Karpas-422 (cell line): Measurements from ENCODE around the gene ZNF264. TPM values are rescaled to one million over a fixed set of nuclear protein-coding genes. Genes with fewer than 3 reads are reported as not detected.

Experiments used
- DNase-seq: peaks from one replicate; pipeline ENCODE4 v3.0.0-alpha.2; 2015
- H2AFZ ChIP-seq: fragments of 200-600 bp; sonication (generic); 2 replicates; pipeline ENCODE4 v1.6.1; 2014; ENCODE audit warnings: antibody characterized with exemption, low read length, mixed read lengths
- H3K27ac ChIP-seq: fragments of 200-600 bp; sonication (generic); 2 replicates; pipeline ENCODE4 v1.5.1; 2014; ENCODE audit warnings: mild to moderate bottlenecking, low read length, moderate library complexity
- H3K27me3 ChIP-seq: fragments of 200-600 bp; sonication (generic); 2 replicates; pipeline ENCODE4 v1.6.1; 2014; ENCODE audit warnings: low read length, mixed read lengths
- H3K36me3 ChIP-seq: fragments of 200-600 bp; sonication (generic); 2 replicates; pipeline ENCODE4 v1.6.1; 2014; ENCODE audit warnings: low read length, mixed read lengths; ENCODE audit not compliant: insufficient read depth
- H3K4me1 ChIP-seq: fragments of 200-600 bp; sonication (generic); 2 replicates; pipeline ENCODE4 v1.6.1; 2014; ENCODE audit warnings: mild to moderate bottlenecking, low read length, mixed read lengths
- H3K4me2 ChIP-seq: fragments of 200-600 bp; sonication (generic); 2 replicates; pipeline ENCODE4 v1.6.1; 2014; ENCODE audit warnings: low read length, low read depth, mild to moderate bottlenecking; ENCODE audit not compliant: poor library complexity, severe bottlenecking
- H3K4me3 ChIP-seq: fragments of 200-600 bp; sonication (generic); 2 replicates; pipeline ENCODE4 v1.5.1; 2014; ENCODE audit warnings: mild to moderate bottlenecking, antibody characterized with exemption, low read length, mixed read lengths
- H3K79me2 ChIP-seq: fragments of 200-600 bp; sonication (generic); 2 replicates; pipeline ENCODE4 v1.6.1; 2014; ENCODE audit warnings: mild to moderate bottlenecking, low read length, mixed read lengths
- H3K9ac ChIP-seq: fragments of 200-600 bp; sonication (generic); 2 replicates; pipeline ENCODE4 v1.6.0; 2014; ENCODE audit warnings: low read length
- H3K9me2 ChIP-seq: fragments of 200-600 bp; sonication (generic), shearing (Covaris generic); replicated peaks from 2 replicates; pipeline ENCODE4 v1.6.0; 2014; ENCODE audit warnings: mild to moderate bottlenecking, low read length, moderate library complexity; ENCODE audit not compliant: insufficient read depth
- H3K9me3 ChIP-seq: fragments of 300-700, 200-600 bp; sonication (generic); 2 replicates; pipeline ENCODE4 v1.6.1; 2014; ENCODE audit warnings: low read length, mixed read lengths
- H4K20me1 ChIP-seq: fragments of 200-600 bp; sonication (generic); 2 replicates; pipeline ENCODE4 v1.6.1; 2014; ENCODE audit warnings: mild to moderate bottlenecking, antibody characterized with exemption, low read length, low read depth; ENCODE audit not compliant: insufficient read depth
- total RNA-seq: library from RNA; depleted of rRNA; stranded (reverse); fragments of >200 nt; shearing (Covaris generic); gene quantifications from 2 replicates; pipeline ENCODE4 v1.2.3, GENCODE V29; 2014; ENCODE audit warnings: low replicate concordance; rRNA removed

Gene ZNF264
- total RNA-seq = 30.0 and 81.8 TPM in 2 replicates

DNA sequence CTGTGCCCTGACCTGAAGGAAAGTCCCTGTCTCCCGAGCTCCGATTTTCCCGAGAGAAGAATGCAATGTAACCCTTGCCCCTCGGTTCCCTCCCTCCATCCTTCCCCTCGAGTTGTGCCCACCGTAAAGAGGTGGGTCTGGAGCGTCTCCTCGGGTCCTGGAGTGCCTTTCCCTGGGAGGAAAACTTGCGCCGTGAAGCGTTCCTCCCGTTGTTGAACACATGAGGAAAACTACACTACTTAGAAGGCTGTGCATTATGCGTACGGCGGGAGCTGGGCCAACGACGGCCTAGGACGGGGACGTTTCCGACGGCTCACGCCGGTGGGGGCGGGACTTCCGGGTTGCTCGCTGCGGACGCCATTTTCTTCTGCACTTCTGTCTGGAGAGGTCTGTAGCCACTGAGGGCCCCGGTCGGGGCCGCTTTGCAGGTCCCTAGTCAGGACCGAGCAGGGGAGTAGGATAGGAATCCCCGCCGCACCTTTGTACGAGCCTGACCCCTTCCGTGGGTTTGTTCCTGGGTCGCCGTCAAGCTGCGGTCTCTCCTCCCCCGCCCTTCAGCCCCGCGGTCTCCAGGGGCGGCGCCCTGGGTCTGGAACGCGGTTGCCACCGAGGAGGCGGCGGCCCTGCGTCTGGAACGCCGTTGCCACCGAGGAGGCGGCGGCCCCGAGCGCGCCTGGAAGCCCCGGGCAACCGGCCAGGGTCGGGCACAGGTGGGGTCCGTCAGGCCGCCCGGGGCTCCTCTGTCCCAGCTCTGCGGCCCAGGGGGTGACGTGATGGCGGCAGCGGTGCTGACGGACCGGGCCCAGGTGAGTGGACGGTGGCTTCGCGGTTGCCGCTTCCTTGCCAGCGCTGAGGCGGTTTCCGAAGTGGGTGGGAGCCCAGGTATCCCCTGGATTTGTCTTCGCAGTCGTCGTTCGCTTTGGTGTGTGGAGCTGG lies at the start of gene ZNF264:
Gene ZNF264, plus strand, starts transcription at position 360 of the 936 bp plus-strand sequence. Its CDS starts 414 bp downstream, at position 774.
- Histone ChIP-seq H3K9me3 (peaks cover 20% of the 10 kb centered on the region), H3K9ac (peak within 1 kb of the TSS; percentile 94), H3K4me3 (peak within 1 kb of the TSS; percentile 88), H3K27ac (peak within 1 kb of the TSS; percentile 26; the same call in 1 of the 2 replicates), H3K4me2 (peak within 1 kb of the TSS; percentile 84), H3K4me1 (peaks cover 18% of the 10 kb centered on the region), H4K20me1 (peaks cover 9% of the 10 kb centered on the region), H2AFZ (peak within 1 kb of the TSS; percentile 95), H3K9me2 (no peaks in the 10 kb centered on the region), H3K27me3 (no peaks in the 10 kb centered on the region), H3K36me3 (peaks cover 39% of the 10 kb centered on the region), H3K79me2 (peaks cover 37% of the 10 kb centered on the region)
- DNase-seq = peak; percentile 98

DNA sequence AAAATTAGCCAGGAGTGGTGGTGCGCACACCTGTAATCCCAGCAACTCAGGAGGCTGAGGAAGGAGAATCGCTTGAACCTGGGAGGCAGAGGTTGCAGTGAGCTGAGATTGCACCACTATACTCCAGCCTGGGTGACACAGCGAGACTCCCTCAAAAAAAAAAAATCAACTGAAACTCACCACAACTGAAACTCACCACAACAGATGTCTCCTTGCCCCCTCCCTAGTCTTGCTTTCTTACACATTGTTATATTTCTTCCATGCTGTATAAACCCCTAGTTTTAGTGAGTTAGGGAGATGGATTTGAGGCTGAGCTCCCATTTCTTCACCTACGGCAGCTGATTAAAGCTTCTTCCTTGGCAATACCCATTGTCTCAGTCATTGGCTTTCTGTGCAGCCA lies 49.6 kb upstream of the ZNF264 start:
- Histone ChIP-seq H3K27ac (no peak overlapping the region), H3K9ac (no peak overlapping the region), H3K4me3 (no peak overlapping the region), H2AFZ (no peak overlapping the region), H3K9me3 (no peaks in the 10 kb centered on the region), H3K27me3 (no peaks in the 10 kb centered on the region), H3K4me1 (no peaks in the 10 kb centered on the region), H3K9me2 (no peaks in the 10 kb centered on the region), H3K36me3 (no peaks in the 10 kb centered on the region), H4K20me1 (no peaks in the 10 kb centered on the region), H3K4me2 (no peak overlapping the region), H3K79me2 (no peaks in the 10 kb centered on the region)
- no peak for DNase-seq

DNA sequence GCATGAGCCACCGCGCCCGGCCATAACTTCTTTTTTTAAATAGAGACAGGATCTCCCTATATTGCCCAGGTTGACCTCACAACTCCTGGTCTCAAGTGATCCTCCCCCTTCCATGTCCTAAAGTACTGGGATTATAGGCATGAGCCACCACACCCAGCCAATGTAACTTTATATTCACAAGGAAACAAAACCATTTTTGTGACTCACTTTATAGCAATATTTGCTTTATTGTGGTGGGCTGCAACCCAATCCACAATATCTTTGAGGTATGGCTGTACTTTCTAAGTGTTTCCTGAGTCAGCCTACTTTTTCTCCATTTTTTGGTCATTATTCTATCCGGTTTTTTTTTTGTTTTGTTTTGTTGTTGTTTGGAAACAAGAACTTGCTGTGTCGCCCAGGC lies 38.4 kb upstream of the ZNF264 start:
- H2AFZ ChIP-seq = no peak overlapping the region
- no peak overlapping the region for H3K27ac ChIP-seq
- no peaks in the 10 kb centered on the region for H3K9me2 ChIP-seq
- no peaks in the 10 kb centered on the region for H3K9me3 ChIP-seq
- H3K4me2 ChIP-seq = no peak overlapping the region
- DNase-seq = no peak
- H3K36me3 ChIP-seq = no peaks in the 10 kb centered on the region
- no peaks in the 10 kb centered on the region for H3K4me1 ChIP-seq
- H4K20me1 ChIP-seq = no peaks in the 10 kb centered on the region
- H3K4me3 ChIP-seq = no peak overlapping the region
- H3K9ac ChIP-seq = no peak overlapping the region
- H3K27me3 ChIP-seq = no peaks in the 10 kb centered on the region; the same call in 1 of the 2 replicates
- H3K79me2 ChIP-seq = no peaks in the 10 kb centered on the region

DNA sequence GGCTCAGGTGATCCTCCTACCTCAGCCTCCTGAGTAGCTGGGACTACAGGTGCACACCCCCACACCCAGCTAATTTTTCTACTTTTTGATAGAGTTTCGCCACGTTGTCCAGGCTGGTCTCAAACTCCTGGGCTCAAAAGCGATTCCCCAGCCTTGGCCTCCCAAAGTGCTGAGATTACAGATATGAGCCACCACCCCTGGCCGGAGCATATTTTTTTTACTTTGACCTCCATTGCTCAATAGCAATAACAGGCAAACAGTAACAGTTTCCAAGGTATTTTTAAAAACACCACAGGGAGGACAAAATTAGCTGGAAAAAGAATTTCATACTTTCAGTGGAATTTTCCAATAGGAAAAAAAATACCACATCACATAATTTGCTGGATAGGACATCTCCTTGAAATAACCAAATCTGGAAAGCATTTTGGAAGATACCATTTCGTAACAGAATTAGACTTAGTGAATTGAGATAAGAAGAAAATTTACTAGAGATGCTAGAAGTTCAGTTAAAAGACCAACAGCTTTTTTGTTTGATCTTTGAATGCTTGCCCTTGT lies 29.2 kb upstream of the ZNF264 start:
- Histone ChIP-seq H3K79me2 (no peaks in the 10 kb centered on the region), H3K4me2 (no peak overlapping the region), H3K9ac (no peak overlapping the region), H3K27me3 (no peaks in the 10 kb centered on the region), H3K36me3 (no peaks in the 10 kb centered on the region), H2AFZ (no peak overlapping the region), H3K27ac (no peak overlapping the region), H3K4me3 (no peak overlapping the region), H4K20me1 (no peaks in the 10 kb centered on the region), H3K9me3 (no peaks in the 10 kb centered on the region), H3K9me2 (no peaks in the 10 kb centered on the region), H3K4me1 (no peaks in the 10 kb centered on the region)
- no peak for DNase-seq

DNA sequence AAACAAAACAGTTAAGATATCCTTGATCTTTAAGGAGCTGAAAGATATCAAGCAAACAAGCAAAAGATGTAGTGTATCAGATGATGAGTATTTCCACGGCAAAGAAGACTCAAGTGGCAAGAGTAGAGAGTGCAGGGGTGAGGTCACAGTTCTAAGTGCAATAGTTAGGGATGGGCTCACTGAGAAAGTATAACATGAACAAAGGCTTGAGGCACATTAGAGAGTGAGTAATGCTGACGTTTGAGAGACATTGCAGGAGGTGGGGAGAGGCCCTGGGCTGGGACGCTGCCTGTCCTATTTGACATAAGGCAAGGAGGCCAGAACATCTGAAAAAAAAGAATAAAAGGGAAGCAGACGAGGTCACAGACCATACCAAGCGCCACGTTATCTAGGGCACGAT lies 25.5 kb upstream of the ZNF264 start:
- Histone ChIP-seq H3K27me3 (no peaks in the 10 kb centered on the region), H3K36me3 (no peaks in the 10 kb centered on the region), H3K9me2 (no peaks in the 10 kb centered on the region), H3K79me2 (no peaks in the 10 kb centered on the region), H3K9me3 (no peaks in the 10 kb centered on the region), H3K4me3 (no peak overlapping the region), H3K27ac (no peak overlapping the region), H2AFZ (no peak overlapping the region), H3K4me1 (no peaks in the 10 kb centered on the region), H3K9ac (no peak overlapping the region), H4K20me1 (no peaks in the 10 kb centered on the region), H3K4me2 (no peak overlapping the region)
- no peak for DNase-seq

DNA sequence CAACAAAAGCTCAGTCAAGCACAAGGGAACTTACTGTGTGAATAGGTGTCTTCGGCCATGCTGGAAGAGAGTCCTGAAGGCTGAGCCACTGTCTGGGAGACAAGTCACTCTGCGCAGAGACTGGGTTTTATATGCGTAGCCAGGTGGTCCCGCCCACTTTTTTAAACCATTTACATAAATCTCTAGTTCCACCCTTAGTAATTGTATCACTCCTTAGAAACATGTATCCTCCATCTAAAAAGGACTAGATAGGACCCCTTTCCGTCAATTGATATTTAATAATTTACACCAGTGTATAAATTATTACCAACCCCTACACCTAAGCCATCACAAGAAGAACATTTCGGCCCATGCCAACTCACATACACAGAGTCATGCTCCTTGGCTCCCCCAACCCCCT lies 23.9 kb upstream of the ZNF264 start, which contains the start of gene DUXA:
Gene DUXA, minus strand, starts transcription at position 101 of the 400 bp plus-strand sequence. Its CDS starts 42 bp downstream, at position 59.
- no peak for DNase-seq
- Histone ChIP-seq H3K27me3 (no peaks in the 10 kb centered on the region), H2AFZ (no peak within 1 kb of the TSS), H3K9me2 (no peaks in the 10 kb centered on the region), H3K9ac (no peak within 1 kb of the TSS), H3K4me1 (peaks cover 6% of the 10 kb centered on the region), H3K9me3 (no peaks in the 10 kb centered on the region), H3K79me2 (no peaks in the 10 kb centered on the region), H3K36me3 (no peaks in the 10 kb centered on the region), H4K20me1 (no peaks in the 10 kb centered on the region), H3K4me3 (no peak within 1 kb of the TSS), H3K4me2 (no peak within 1 kb of the TSS), H3K27ac (no peak within 1 kb of the TSS)

DNA sequence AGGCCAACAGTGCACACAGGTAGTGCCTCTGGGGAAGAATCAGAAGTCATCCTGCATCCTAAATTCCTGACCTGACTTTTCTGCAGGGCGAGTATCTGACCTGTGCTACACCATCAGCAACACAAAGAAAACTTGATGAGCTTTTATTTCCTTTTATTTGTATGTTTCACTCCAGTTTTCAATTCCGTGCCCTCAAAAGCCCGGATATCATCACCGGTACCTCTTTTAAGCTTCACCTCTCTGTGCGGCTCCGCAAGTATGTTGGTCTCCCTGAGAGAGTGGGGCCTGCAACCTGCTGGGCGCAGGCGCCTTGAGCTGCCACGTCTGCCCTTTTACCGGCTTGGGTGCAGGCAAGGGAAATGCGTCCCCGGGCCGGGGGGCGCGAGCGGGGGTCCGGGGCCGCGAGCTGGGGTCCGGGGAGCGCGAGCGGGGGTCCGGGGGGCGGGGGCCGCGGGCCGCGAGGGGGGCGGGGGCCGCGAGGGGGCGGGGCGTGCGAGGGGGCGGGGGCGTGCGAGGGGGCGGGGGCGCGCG lies 19.7 kb upstream of the ZNF264 start:
- Histone ChIP-seq H3K27me3 (no peaks in the 10 kb centered on the region), H2AFZ (peak overlapping the region; percentile 87), H3K4me3 (peak overlapping the region; percentile 27), H3K27ac (no peak overlapping the region), H3K36me3 (0 out of 2 replicates have a peak, but pooled peaks cover 9% of the 10 kb centered on the region), H3K4me2 (peak overlapping the region; percentile 34), H3K9ac (peak overlapping the region; percentile 45), H3K4me1 (peaks cover 8% of the 10 kb centered on the region), H3K79me2 (0 out of 2 replicates have a peak, but pooled peaks cover 9% of the 10 kb centered on the region), H4K20me1 (no peaks in the 10 kb centered on the region), H3K9me2 (no peaks in the 10 kb centered on the region), H3K9me3 (peaks cover 11% of the 10 kb centered on the region; the same call in 1 of the 2 replicates)
- DNase-seq = peak; percentile 72

DNA sequence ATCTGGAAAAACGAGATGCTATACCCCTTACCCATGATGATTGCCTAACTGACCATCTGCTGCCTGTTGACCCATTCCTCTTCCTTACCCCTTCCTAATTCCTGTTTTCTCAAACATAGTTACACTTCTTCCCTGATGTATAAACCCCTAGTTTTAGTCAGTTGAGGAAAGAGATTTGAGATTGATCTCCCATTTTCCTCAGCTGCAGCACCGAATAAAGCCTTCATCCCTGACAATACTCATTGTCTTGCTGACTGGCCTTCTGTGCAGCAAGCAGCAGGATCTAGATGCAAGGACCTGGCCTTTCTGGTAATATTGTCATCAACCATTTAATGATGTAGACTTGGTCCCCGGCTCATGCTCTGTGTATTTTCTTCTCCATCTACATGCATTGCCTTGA lies 999 bp upstream of the ZNF264 start:
- Histone ChIP-seq H3K27me3 (no peaks in the 10 kb centered on the region), H3K27ac (no peak overlapping the region), H3K4me2 (no peak overlapping the region), H4K20me1 (peaks cover 9% of the 10 kb centered on the region), H3K4me3 (peak overlapping the region; percentile 88; the same call in 1 of the 2 replicates), H3K79me2 (peaks cover 37% of the 10 kb centered on the region), H3K9me3 (peaks cover 20% of the 10 kb centered on the region), H3K9ac (no peak overlapping the region), H3K4me1 (peaks cover 18% of the 10 kb centered on the region), H3K9me2 (no peaks in the 10 kb centered on the region), H3K36me3 (peaks cover 30% of the 10 kb centered on the region), H2AFZ (no peak overlapping the region)
- no peak for DNase-seq
